K562 (cell line): ENCODE data around the gene MEIS2. TPM values are rescaled to one million over a fixed set of nuclear protein-coding genes. Genes with fewer than 3 reads are reported as not detected.

Experiments used
- DMBX1 ChIP-seq: fragments of 250-450 bp; sonication (Bioruptor Pico); IDR thresholded peaks from 2 replicates; pipeline ENCODE4 v1.8.0; 2022; ENCODE audit warnings: inconsistent platforms, mild to moderate bottlenecking, moderate library complexity, borderline replicate concordance
- ETS1 ChIP-seq: conservative IDR thresholded peaks from 2 replicates; pipeline ENCODE4 v1.6.1; 2011; ENCODE audit warnings: low read depth, mild to moderate bottlenecking, low read length; ENCODE audit not compliant: control insufficient read depth
- FOXJ2 ChIP-seq: fragments of 200-800 bp; sonication (Bioruptor generic); IDR thresholded peaks from 2 replicates; pipeline ENCODE4 v1.6.1; 2016; ENCODE audit warnings: missing genetic modification characterization, missing compliant biosample characterization
- MBD1 ChIP-seq: fragments of 250-450 bp; sonication (Bioruptor Pico); IDR thresholded peaks from 2 replicates; pipeline ENCODE4 v1.8.0; 2022; ENCODE audit warnings: inconsistent platforms
- NRF1 ChIP-seq, 2 experiments: fragments of 450-650 bp; IDR thresholded peaks in 1 of 2; conservative IDR thresholded peaks in 1 of 2; 2 replicates each; pipeline ENCODE4 v1.6.1; 2014; ENCODE audit warnings: mild to moderate bottlenecking in 2 of 2
- ZBTB11 ChIP-seq, 3 experiments: fragments of 200-800 bp in 1 of 3; fragments of 250-450 bp in 1 of 3; fragments of 450-650 bp in 1 of 3; sonication (Bioruptor Pico) in 1 of 3; sonication (Bioruptor generic) in 1 of 3; formaldehyde crosslinking in 1 of 3; IDR thresholded peaks; 2 replicates each; pipeline versions ENCODE4 v1.6.1 to v1.8.0; 2016 to 2022; ENCODE audit warnings: mild to moderate bottlenecking in 2 of 3, missing genetic modification characterization in 2 of 3, missing compliant biosample characterization in 1 of 3, moderate library complexity in 1 of 3
- ZBTB40 ChIP-seq, 2 experiments: fragments of 450-650 bp in 1 of 2; sonication (generic) in 1 of 2; formaldehyde crosslinking in 1 of 2; IDR thresholded peaks; 2 replicates each; pipeline versions ENCODE4 v1.7.1 to v1.9.0; 2016 to 2022; ENCODE audit warnings: inconsistent platforms in 1 of 2, mild to moderate bottlenecking in 1 of 2, missing genetic modification reagents in 1 of 2
- polyA plus RNA-seq, 8 experiments: library from polyadenylated mRNA; depleted of rRNA in 4 of 8; stranded (reverse) in 5 of 8; unstranded in 3 of 8; fragments of >200 nt; fragmentation: Nextera tagmentation in 2 of 8; fragmentation: Illumina TruSeq in 1 of 8; extraction: Ambion mirVana in 2 of 8; extraction: Trizol in 1 of 8; gene quantifications; 2 replicates each; pipeline versions ENCODE4 v1.2.1 to v1.2.3, GENCODE V29; 2011 to 2014; ENCODE audit warnings: inconsistent platforms in 1 of 8, missing spikeins in 1 of 8
- total RNA-seq, 7 experiments: library from RNA; depleted of rRNA in 6 of 7; stranded (reverse); fragments of >200 nt in 6 of 7; fragmentation: Illumina TruSeq in 2 of 7; extraction: Trizol in 2 of 7; gene quantifications; 2 replicates each; pipeline versions ENCODE4 v1.2.1 to v1.2.3, GENCODE V29; 2011 to 2021; ENCODE audit warnings: low replicate concordance in 1 of 7

The MEIS2 gene
- total and polyA plus RNA-seq, 9 of the 15 experiments (the other 6 are each of a cell fraction or from before 2014, with no cell fraction given): 7.5 to 64.2 (median 22.3) TPM

GRCh38 chr15:36996538-36997181, 103.7 kb downstream of the MEIS2 start (continued):
- TF ChIP-seq MBD1 (no peak), DMBX1 (CRISPR knock-in tag) (no peak), NRF1 (conservative IDR thresholded peaks at IDR 0.05 in 1 of 2, IDR thresholded peaks at IDR 0.05 in 1 of 2) (no peak), ZBTB40 (IDR thresholded peaks at IDR 0.05) (no peak), ZBTB40 (CRISPR knock-in tag; IDR thresholded peaks at IDR 0.05) (no peak), ETS1 (no peak), FOXJ2 (tag) (no peak), ZBTB11 (CRISPR knock-in tag; IDR thresholded peaks at IDR 0.05) (no peak)
